ENCODE results near the gene DBP.
"Not testable (repeated sequence)": the region's sequence is repeated elsewhere in the genome, so short reads cannot be mapped to it uniquely, and the experiment has no call there.

DBP gene, protein sequence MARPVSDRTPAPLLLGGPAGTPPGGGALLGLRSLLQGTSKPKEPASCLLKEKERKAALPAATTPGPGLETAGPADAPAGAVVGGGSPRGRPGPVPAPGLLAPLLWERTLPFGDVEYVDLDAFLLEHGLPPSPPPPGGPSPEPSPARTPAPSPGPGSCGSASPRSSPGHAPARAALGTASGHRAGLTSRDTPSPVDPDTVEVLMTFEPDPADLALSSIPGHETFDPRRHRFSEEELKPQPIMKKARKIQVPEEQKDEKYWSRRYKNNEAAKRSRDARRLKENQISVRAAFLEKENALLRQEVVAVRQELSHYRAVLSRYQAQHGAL

DNA sequence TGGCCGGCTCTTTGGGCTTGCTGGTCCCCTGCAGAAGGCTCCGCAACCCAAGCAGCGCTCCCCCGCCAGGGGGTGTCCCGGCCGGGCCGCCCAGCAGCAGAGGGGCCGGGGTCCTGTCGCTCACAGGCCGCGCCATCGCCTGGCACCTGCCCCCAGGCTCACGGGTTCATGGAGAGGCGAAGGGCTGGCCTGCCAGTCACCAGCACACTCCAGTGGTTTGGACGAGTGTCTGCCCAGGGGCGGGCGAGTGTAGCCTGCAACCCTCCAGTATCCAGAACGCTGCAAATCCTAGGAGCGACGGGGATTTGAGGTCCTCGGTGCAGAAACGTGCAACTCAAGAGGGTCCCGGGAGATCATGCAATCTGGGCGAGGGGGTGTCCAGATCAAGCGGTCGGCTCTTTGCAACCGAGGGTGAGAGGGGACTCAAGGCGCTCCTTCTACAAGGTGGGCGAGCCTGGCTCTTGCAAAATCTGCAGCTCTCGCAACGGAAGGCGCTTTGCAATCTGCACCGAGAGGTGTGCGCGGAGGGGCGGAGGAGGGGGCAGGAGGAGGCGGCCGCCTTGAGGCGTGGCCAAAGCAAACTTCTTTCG lies at the start of gene DBP:
TSS of gene DBP (minus strand) at position 521 of the 590 bp plus-strand sequence. CDS start at position 136, 385 bp downstream.
- no peak for DNase-seq

- not testable (repeated sequence) for DNase-seq
These were observed 49.5 kb upstream of the DBP start for GRCh38 chr19:48686637-48687036.

- DNase-seq, result no peak
These were observed 48.9 kb upstream of the DBP start for GRCh38 chr19:48686088-48686487.

GRCh38 chr19:48685583-48685982 lies 48.4 kb upstream of the DBP start:
- no peak for DNase-seq

- DNase-seq, result no peak
These were observed 46.2 kb upstream of the DBP start for GRCh38 chr19:48683349-48683748.

DNA sequence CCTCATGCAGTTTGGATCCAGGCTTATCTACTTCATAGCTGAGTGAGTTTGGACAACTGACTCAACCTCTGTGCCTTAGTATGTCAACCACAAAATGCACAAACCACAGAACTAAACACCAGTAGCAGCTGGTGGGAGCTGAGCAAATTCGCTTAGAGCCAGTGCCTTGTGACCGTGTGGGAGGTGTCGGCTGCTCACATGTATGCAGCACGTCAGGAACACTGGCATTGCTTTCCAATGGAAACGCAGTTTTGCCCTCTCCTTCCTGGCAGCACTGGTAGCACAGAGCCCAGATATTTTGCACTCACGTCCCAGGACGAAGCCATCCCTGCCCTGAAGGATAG lies 43.9 kb upstream of the DBP start:
- DNase-seq, result no peak

GRCh38 chr19:48680436-48681126 lies 43.4 kb upstream of the DBP start:
- no peak for DNase-seq

GRCh38 chr19:48680006-48680405 lies 42.8 kb upstream of the DBP start:
- not testable (repeated sequence) for DNase-seq

GRCh38 chr19:48678201-48678600 lies 41.0 kb upstream of the DBP start:
- DNase-seq, result no peak

DNA sequence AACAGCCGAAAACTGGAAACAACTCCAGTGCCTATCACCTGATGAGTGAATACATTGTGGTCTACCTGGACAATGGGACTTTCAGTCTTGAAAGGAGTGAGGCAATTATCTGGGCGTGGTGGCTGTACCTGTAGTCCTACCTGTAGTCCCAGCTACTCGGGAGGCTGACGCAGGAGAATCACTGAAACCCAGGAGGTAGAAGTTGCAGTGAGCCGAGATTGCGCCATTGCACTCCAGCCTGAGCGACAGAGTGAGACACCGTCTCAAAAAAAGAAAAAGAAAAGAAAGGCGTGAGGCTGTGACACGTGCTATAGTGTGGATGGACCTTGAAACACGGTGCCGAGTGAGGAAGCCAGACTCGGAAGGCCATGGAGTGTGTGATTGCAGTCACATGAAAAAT lies 39.7 kb upstream of the DBP start:
- DNase-seq, result no peak

GRCh38 chr19:48676487-48676886 lies 39.3 kb upstream of the DBP start:
- DNase-seq, result no peak

DNA sequence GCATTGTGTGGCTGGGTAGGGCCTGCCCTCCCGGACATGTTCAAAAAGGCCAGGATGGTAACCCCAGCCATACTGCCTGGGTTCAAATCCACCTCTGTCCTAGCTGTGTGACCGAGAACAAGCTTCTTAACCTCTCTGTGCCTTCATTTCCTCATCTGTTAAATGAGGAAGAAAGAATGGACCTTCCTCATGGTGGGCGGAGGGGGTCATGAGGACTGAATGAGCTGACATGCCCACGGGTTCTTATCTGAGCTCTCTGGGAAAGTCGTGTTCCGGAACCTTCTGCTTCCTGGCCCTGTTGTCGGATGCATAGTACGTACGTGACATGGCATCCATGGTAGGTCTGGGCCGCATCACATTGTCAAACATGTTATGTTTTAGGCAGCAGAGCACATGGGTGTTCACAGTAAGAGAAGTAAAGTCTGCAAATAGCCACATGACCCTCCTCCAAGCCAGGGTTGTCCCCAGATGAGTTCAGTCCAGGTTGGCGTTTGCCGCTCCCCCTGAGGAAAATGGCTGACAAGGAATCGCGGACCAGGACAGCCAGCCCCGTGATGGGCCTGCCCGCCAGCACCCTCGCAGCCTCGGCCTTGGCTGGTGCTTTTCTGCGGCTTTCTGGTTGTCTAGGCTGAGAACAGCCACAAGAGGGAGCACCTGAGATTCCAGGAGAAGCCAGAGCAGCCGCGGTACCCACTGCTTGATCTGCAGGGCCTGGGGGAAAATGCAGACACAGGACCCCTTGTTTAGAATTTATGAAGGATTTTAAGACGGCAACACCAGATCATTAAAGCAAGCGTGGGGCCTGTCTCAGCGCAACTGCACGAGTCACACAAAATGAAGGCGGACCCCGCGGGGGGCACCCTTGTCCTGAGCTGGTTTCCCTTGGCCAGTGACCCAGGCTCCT lies 38.0 kb upstream of the DBP start:
- DNase-seq, result peak; percentile 85

GRCh38 chr19:48674216-48674809 lies 37.1 kb upstream of the DBP start:
- DNase-seq, result no peak

GRCh38 chr19:48673436-48674100 lies 36.4 kb upstream of the DBP start:
- no peak for DNase-seq

DNA sequence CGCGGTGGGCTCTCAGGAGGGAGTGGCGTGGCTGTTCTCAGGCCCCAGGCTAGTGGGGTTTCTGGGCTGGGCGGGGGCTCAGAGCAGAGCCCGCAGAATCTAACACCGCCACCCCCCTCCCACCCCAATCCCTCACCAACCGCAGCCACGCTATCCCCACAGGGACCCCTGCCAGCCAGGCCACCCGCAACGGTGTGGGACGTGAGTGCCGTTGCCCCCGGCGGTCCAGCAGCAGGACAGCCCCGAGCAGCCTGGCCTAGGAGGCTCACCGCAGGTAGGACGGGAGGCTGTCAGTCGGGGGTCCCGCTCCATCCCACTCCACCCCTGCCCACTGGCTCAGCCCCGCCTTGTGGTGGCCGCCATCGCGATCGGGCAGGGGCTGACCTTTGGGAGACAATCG lies 35.8 kb upstream of the DBP start, which contains the start of gene NTN5:
TSS of gene NTN5 (minus strand) at position 24 of the 400 bp plus-strand sequence. CDS start 2,031 bp downstream, outside the sequence.
- DNase-seq, result no peak

GRCh38 chr19:48671446-48671995 lies 34.3 kb upstream of the DBP start:
- DNase-seq, result peak; percentile 68

DNA sequence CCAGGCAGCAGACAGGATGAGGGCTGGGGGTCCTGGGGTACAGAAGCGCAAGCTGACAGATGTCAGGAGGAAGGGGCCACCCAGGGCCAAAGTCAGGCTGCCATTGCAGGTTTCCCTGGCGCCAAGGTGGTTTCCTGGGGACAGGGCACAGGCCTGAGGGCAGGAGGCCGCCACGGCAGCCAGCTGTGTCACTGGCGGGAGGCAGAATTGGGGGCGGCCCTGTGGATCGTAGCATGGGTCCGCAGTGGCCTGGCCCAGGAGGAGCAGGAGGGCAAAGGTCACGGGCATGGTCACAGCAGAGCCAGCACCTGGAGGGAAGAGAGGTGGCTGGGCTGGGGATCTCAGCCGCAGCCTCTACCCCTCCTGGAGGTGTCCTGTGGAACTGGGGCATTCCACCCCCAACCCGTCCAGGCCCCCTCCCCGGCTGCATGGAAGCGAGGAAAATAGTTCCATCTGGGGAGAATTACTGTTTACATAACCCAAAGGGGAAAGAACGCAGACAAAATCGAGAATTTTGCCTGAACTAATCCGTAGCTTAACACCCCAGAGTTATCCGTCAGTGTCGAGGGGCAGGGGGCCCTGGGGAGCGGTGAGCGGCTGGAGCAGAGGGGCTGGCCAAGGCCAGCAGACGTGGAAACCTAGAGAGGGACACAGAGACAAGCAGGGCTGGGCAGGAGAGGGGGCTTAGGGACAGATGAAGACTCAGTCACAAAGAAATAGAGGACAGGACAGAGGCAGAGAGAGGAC lies 33.7 kb upstream of the DBP start:
- DNase-seq, result no peak

GRCh38 chr19:48669903-48670668 lies 32.9 kb upstream of the DBP start:
- DNase-seq, result no peak

DNA sequence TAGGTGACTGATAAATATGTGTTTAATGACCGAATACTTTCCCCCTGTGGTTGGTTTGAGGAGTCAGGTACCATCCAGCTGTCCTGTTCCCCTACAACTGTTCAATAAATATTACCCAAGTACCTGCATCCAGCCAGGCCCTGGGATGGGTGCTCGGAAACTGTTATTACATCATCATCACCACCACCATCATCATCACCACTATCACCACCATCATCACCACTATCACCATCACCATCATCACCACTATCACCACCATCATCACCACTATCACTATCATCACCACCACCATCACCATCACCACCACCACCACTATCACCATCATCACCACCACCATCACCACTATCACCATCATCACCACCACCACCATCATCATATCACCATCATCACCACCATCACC lies 31.6 kb upstream of the DBP start:
- DNase-seq, result no peak

DNA sequence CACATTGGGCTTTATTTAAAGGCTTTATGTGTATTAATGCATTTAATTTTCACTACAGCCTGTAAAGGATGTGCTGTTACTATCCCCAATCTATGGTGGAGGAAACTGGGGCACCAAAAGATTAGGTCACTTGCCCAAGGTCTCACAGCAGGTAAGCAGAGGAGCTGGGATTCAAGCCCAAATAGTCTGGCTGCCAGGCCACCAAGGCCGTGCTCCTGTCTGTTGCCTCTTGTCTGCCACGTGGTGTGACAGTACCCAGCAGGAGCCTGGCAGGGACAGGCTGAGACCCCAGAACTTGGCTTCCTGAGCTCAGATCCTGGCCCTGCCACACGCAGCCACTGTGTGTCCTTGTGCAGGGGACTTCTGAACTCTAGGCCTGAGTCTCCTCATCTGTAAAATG lies 31.2 kb upstream of the DBP start:
- DNase-seq, result no peak

Data from NCI-H2171 (cell line).